HUES6 (cell line): ENCODE data around the gene PHOSPHO2.

ENCODE experiments used
- H3K27ac ChIP-seq: 2 replicates; pipeline ENCODE4 v1.7.0; 2013; ENCODE audit warnings: low read depth, mild to moderate bottlenecking, low read length, inconsistent platforms
- H3K27me3 ChIP-seq: 2 replicates; pipeline ENCODE4 v1.6.1; 2013; ENCODE audit warnings: low read length; ENCODE audit not compliant: control insufficient read depth, insufficient read depth
- H3K36me3 ChIP-seq: 2 replicates; pipeline ENCODE4 v1.6.1; 2013; ENCODE audit warnings: low read length; ENCODE audit not compliant: control insufficient read depth, insufficient read depth
- H3K4me1 ChIP-seq: 2 replicates; pipeline ENCODE4 v1.6.1; 2013; ENCODE audit warnings: low read length; ENCODE audit not compliant: control insufficient read depth, insufficient read depth
- H3K4me3 ChIP-seq: 2 replicates; pipeline ENCODE4 v1.5.1; 2013; ENCODE audit warnings: low read depth, low read length
- H3K9ac ChIP-seq: one replicate; pipeline ENCODE4 v1.6.1; 2013; ENCODE audit warnings: mild to moderate bottlenecking, low read length
- H3K9me3 ChIP-seq: 2 replicates; pipeline ENCODE4 v1.6.1; 2013; ENCODE audit warnings: low read depth, low read length; ENCODE audit not compliant: control insufficient read depth, insufficient read depth

Gene PHOSPHO2

DNA sequence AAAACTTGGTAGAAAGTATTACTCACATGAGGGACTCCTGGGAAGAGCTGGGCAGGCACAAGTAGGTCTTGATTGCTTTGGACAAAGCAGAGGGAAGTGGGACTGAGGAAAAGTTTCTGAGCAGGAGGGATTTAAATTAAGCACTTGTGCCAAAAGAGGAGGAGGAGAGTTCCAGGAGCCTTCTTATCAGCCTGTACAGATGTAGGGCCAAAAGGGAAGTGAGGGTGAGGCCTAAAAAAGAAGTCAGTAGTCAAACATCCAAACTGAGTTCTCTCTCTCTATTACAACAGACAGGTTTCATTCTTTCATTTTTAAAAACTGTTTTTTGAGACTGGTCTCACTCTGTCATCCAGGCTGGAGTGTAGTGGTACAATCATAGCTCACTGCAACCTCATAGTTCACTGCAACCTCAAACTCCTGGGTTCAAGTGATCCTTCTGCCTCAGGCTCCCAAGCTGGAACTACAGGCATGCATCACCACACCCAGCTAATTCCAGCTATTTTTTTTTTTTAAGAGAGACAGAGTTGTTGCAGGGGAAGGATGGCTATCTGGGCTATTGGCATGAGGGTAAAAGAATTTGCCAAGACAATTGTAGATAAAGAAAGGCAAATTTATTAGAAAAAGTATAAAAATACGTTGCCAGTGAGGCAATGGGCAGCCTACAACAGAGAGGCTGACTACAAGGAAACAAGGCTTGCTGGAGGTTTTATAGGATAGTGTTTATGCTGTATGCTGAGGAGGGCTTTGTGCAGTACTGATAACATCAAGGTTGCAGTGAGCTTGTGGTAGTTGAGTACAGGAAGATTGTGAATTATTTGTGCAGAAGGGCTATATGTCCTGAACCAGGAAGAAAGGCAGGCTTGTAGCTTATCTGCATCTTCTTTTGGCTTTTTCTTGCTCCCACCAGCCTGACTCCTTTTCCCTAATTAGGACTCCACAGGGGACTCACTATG, 29.0 kb upstream of the PHOSPHO2 start:
- Histone ChIP-seq H3K36me3 (no peaks in the 10 kb centered on the region), H3K27me3 (no peaks in the 10 kb centered on the region), H3K9me3 (no peaks in the 10 kb centered on the region), H3K27ac (no peak overlapping the region), H3K9ac (no peak overlapping the region), H3K4me1 (no peaks in the 10 kb centered on the region), H3K4me3 (no peak overlapping the region)

- no peak overlapping the region for H3K27ac ChIP-seq
- no peaks in the 10 kb centered on the region for H3K9me3 ChIP-seq
- H3K27me3 ChIP-seq = no peaks in the 10 kb centered on the region
- no peak overlapping the region for H3K4me3 ChIP-seq
- H3K4me1 ChIP-seq = no peaks in the 10 kb centered on the region
- no peak overlapping the region for H3K9ac ChIP-seq
- no peaks in the 10 kb centered on the region for H3K36me3 ChIP-seq
Observed at GRCh38 chr2:169667583-169667982, 26.7 kb upstream of the PHOSPHO2 start.

DNA sequence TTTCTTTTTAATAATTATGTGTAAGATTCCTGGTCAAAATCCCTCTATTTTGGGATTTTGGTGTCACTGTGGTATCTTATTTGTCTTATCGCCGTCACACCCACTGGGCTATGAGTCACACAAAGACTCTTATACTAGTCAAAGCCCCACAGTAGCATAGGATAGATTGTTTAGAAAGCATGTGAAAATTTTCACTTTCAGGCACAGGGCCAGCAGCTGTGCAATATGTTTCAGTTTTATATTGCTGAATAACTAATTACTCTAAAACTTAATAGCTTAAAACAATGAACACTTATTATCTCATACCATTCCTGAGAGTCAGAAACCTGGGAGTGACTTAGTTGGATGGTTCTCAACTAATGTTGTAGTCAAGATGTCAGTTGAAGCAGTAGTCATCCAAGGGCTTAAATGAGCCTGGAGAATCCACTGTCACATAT, 24.0 kb upstream of the PHOSPHO2 start:
- Histone ChIP-seq H3K9ac (no peak overlapping the region), H3K27ac (no peak overlapping the region), H3K36me3 (no peaks in the 10 kb centered on the region), H3K4me3 (no peak overlapping the region), H3K27me3 (no peaks in the 10 kb centered on the region), H3K4me1 (no peaks in the 10 kb centered on the region), H3K9me3 (no peaks in the 10 kb centered on the region)

- H3K27ac ChIP-seq = no peak overlapping the region
- no peaks in the 10 kb centered on the region for H3K27me3 ChIP-seq
- no peaks in the 10 kb centered on the region for H3K9me3 ChIP-seq
- H3K4me3 ChIP-seq = no peak overlapping the region
- no peaks in the 10 kb centered on the region for H3K36me3 ChIP-seq
- no peak overlapping the region for H3K9ac ChIP-seq
- H3K4me1 ChIP-seq = no peaks in the 10 kb centered on the region
Observed at GRCh38 chr2:169670937-169671336, 23.3 kb upstream of the PHOSPHO2 start.

- Histone ChIP-seq H3K4me1 (no peaks in the 10 kb centered on the region), H3K27ac (no peak overlapping the region), H3K4me3 (no peak overlapping the region), H3K27me3 (no peaks in the 10 kb centered on the region), H3K9me3 (no peaks in the 10 kb centered on the region), H3K9ac (no peak overlapping the region), H3K36me3 (no peaks in the 10 kb centered on the region)
Observed at GRCh38 chr2:169672406-169672805, 21.9 kb upstream of the PHOSPHO2 start.

GRCh38 chr2:169673106-169673505, 21.2 kb upstream of the PHOSPHO2 start:
- no peak overlapping the region for H3K4me3 ChIP-seq
- no peaks in the 10 kb centered on the region for H3K9me3 ChIP-seq
- H3K27me3 ChIP-seq = no peaks in the 10 kb centered on the region
- no peak overlapping the region for H3K9ac ChIP-seq
- H3K4me1 ChIP-seq = no peaks in the 10 kb centered on the region
- H3K36me3 ChIP-seq = no peaks in the 10 kb centered on the region
- no peak overlapping the region for H3K27ac ChIP-seq

- no peaks in the 10 kb centered on the region for H3K9me3 ChIP-seq
- no peak overlapping the region for H3K27ac ChIP-seq
- H3K36me3 ChIP-seq = no peaks in the 10 kb centered on the region
- no peak overlapping the region for H3K4me3 ChIP-seq
- no peak overlapping the region for H3K9ac ChIP-seq
- H3K27me3 ChIP-seq = no peaks in the 10 kb centered on the region
- H3K4me1 ChIP-seq = no peaks in the 10 kb centered on the region
Observed at GRCh38 chr2:169673921-169674320, 20.3 kb upstream of the PHOSPHO2 start.

DNA sequence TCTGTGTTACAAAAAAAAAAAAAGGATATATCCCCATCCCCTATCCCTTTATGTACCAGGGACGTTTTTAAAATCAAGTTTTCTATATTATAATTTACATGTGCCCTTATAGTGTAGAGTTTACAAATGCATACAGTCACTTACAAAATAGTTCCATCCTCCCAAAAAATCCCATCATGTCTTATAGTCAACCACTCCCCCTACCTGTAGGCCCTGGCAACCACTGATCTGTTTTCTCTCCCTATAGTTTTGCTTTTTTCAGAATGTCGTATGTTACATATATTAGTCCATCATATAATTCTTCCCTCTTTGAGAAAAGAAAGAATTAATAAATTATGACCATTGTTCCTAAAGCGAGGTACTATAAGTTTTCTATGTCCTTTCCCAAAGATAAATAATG, 17.9 kb upstream of the PHOSPHO2 start:
- Histone ChIP-seq H3K4me3 (no peak overlapping the region), H3K9ac (no peak overlapping the region), H3K27me3 (no peaks in the 10 kb centered on the region), H3K9me3 (no peaks in the 10 kb centered on the region), H3K27ac (no peak overlapping the region), H3K4me1 (no peaks in the 10 kb centered on the region), H3K36me3 (no peaks in the 10 kb centered on the region)

- no peaks in the 10 kb centered on the region for H3K36me3 ChIP-seq
- H3K4me3 ChIP-seq = no peak overlapping the region
- H3K4me1 ChIP-seq = no peaks in the 10 kb centered on the region
- H3K27me3 ChIP-seq = no peaks in the 10 kb centered on the region
- H3K27ac ChIP-seq = no peak overlapping the region
- no peaks in the 10 kb centered on the region for H3K9me3 ChIP-seq
- no peak overlapping the region for H3K9ac ChIP-seq
Observed at GRCh38 chr2:169676850-169677249, 17.4 kb upstream of the PHOSPHO2 start.

GRCh38 chr2:169683054-169683424, 11.2 kb upstream of the PHOSPHO2 start:
- H3K27me3 ChIP-seq = no peaks in the 10 kb centered on the region
- no peak overlapping the region for H3K9ac ChIP-seq
- H3K27ac ChIP-seq = no peak overlapping the region
- peaks cover 3% of the 10 kb centered on the region; the same call in 1 of the 2 replicates for H3K9me3 ChIP-seq
- no peaks in the 10 kb centered on the region for H3K36me3 ChIP-seq
- H3K4me3 ChIP-seq = no peak overlapping the region
- peaks cover 15% of the 10 kb centered on the region for H3K4me1 ChIP-seq

- peaks cover 5% of the 10 kb centered on the region; the same call in 1 of the 2 replicates for H3K9me3 ChIP-seq
- no peaks in the 10 kb centered on the region for H3K36me3 ChIP-seq
- H3K4me3 ChIP-seq = no peak overlapping the region
- no peaks in the 10 kb centered on the region for H3K27me3 ChIP-seq
- peaks cover 15% of the 10 kb centered on the region for H3K4me1 ChIP-seq
- no peak overlapping the region for H3K27ac ChIP-seq
- H3K9ac ChIP-seq = no peak overlapping the region
Observed at GRCh38 chr2:169683425-169684134, 10.7 kb upstream of the PHOSPHO2 start.
